HG02943 (cell line): Measurements from ENCODE around the gene SLC46A1.
"Not testable (repeated sequence)": the region's sequence is repeated elsewhere in the genome, so short reads cannot be mapped to it uniquely, and the experiment has no call there.

Source experiments
- ATAC-seq: cut with Tn5 transposase; IDR thresholded peaks from one replicate; pipeline ENCODE4 v1.9.1; 2021; ENCODE audit warnings: mild to moderate bottlenecking, low read depth, moderate library complexity; ENCODE audit not compliant: unreplicated experiment

Gene SLC46A1

GRCh38 chr17:28405632-28406472, at the start of gene SLC46A1:
Gene SLC46A1, minus strand, starts transcription at chr17:28406212. Its CDS starts 98 bp downstream, at chr17:28406114.
- ATAC-seq: no peak

- no peak for ATAC-seq
Observed at GRCh38 chr17:28449859-28450258, 43.8 kb upstream of the SLC46A1 start.

- ATAC-seq: no peak
Observed at GRCh38 chr17:28447396-28447760, 41.4 kb upstream of the SLC46A1 start.

GRCh38 chr17:28446716-28447395, 40.8 kb upstream of the SLC46A1 start:
- no peak for ATAC-seq

- ATAC-seq: no peak
Observed at GRCh38 chr17:28443901-28444638, 38.1 kb upstream of the SLC46A1 start.

GRCh38 chr17:28434326-28434725, 28.3 kb upstream of the SLC46A1 start:
- not testable (repeated sequence) for ATAC-seq

- ATAC-seq: no peak
Observed at GRCh38 chr17:28433721-28434120, 27.7 kb upstream of the SLC46A1 start.

GRCh38 chr17:28427982-28428381, 22.0 kb upstream of the SLC46A1 start:
- not testable (repeated sequence) for ATAC-seq

- ATAC-seq: no peak
Observed at GRCh38 chr17:28427371-28427770, 21.4 kb upstream of the SLC46A1 start.

GRCh38 chr17:28426081-28426519, 20.1 kb upstream of the SLC46A1 start:
- ATAC-seq: no peak

GRCh38 chr17:28425206-28425605, 19.2 kb upstream of the SLC46A1 start:
- ATAC-seq: no peak

- ATAC-seq: no peak
Observed at GRCh38 chr17:28421787-28422305, 15.8 kb upstream of the SLC46A1 start.

GRCh38 chr17:28416703-28417311, 10.8 kb upstream of the SLC46A1 start:
- ATAC-seq: no peak

GRCh38 chr17:28415886-28416285, 9.9 kb upstream of the SLC46A1 start:
- no peak for ATAC-seq

- no peak for ATAC-seq
Observed at GRCh38 chr17:28413804-28414203, 7.8 kb upstream of the SLC46A1 start.

GRCh38 chr17:28412099-28412498, 6.1 kb upstream of the SLC46A1 start:
- ATAC-seq: no peak

- no peak for ATAC-seq
Observed at GRCh38 chr17:28407974-28408306, 1.9 kb upstream of the SLC46A1 start.

GRCh38 chr17:28407130-28407973, 1.3 kb upstream of the SLC46A1 start:
- no peak for ATAC-seq

- no peak for ATAC-seq
Observed at GRCh38 chr17:28406473-28406814, 432 bp upstream of the SLC46A1 start.
